ENCODE data around the gene IRF2BP1.

GRCh38 chr19:45934551-45935230, 48.8 kb upstream of the IRF2BP1 start:
- TF ChIP-seq CTCF (IDR thresholded peaks at IDR 0.05) (no peak), POLR2A (IDR thresholded peaks at IDR 0.05; ENCODE audit: low read depth) (no peak)

Data from esophagus muscularis mucosa (tissue), 3 donors.